H1 (cell line): ENCODE measurements around the gene DNAJA3. TPM values are rescaled to one million over a fixed set of nuclear protein-coding genes. Genes with fewer than 3 reads are reported as not detected.

Experiments used
- CTCF ChIA-PET: fragments of 300-600 bp; sonication (Branson Sonifier 250); formaldehyde crosslinking; loops from one replicate; lab custom pipeline; 2021; ENCODE audit not compliant: partially characterized antibody; lab: Charles Lee
- POLR2A ChIA-PET: fragments of 300-600 bp; sonication (Branson Sonifier 250); formaldehyde crosslinking; loops from one replicate; lab custom pipeline; 2021; ENCODE audit warnings: inconsistent platforms; ENCODE audit not compliant: partially characterized antibody; lab: Charles Lee
- DNase-seq, 2 experiments: peaks; one replicate each; pipeline versions ENCODE4 v3.0.0 to v3.0.0-alpha.2; 2010 to 2022; ENCODE audit warnings: low spot score in 2 of 2, low read depth in 1 of 2, mixed read lengths in 1 of 2
- FAIRE-seq: peaks from 2 replicates; lab custom pipeline; 2011; peaks lifted over from hg19 to GRCh38; lab: Jason Lieb, UNC
- H2AFZ ChIP-seq: 2 replicates; pipeline ENCODE4 v1.8.1; 2012; ENCODE audit warnings: low read length, inconsistent platforms
- H2AK5ac ChIP-seq: 2 replicates; pipeline ENCODE4 v1.6.1; 2013; ENCODE audit warnings: low read depth, low read length
- H2BK120ac ChIP-seq: replicated peaks from 2 replicates; pipeline ENCODE3; 2013; ENCODE audit warnings: low read depth, low read length, inconsistent platforms
- H2BK12ac ChIP-seq: 2 replicates; pipeline ENCODE4 v1.6.1; 2013; ENCODE audit warnings: low read depth, low read length
- H2BK15ac ChIP-seq: 2 replicates; pipeline ENCODE4 v1.6.1; 2013; ENCODE audit warnings: low read length
- H2BK20ac ChIP-seq: 2 replicates; pipeline ENCODE4 v1.6.1; 2013; ENCODE audit warnings: low read length
- H2BK5ac ChIP-seq: 2 replicates; pipeline ENCODE4 v1.6.1; 2013; ENCODE audit warnings: low read depth, low read length
- H3K14ac ChIP-seq: 2 replicates; pipeline ENCODE4 v1.6.1; 2013; ENCODE audit warnings: inconsistent platforms; ENCODE audit not compliant: insufficient read length
- H3K18ac ChIP-seq: 2 replicates; pipeline ENCODE4 v1.6.1; 2013; ENCODE audit warnings: low read length; ENCODE audit errors: extremely low read depth
- H3K23ac ChIP-seq: 2 replicates; pipeline ENCODE4 v1.6.1; 2013; ENCODE audit warnings: inconsistent platforms; ENCODE audit not compliant: insufficient read length
- H3K23me2 ChIP-seq: 2 replicates; pipeline ENCODE4 v1.6.1; 2013; ENCODE audit warnings: low read depth, low read length
- H3K27ac ChIP-seq: 2 replicates; pipeline ENCODE4 v1.6.1; 2011; ENCODE audit warnings: low read depth, low read length, inconsistent platforms
- H3K27me3 ChIP-seq, 4 experiments: replicated peaks in 1 of 4; 1 replicate in 1 of 4; 2 replicates in 3 of 4; pipeline versions ENCODE4 v1.6.1 to v1.8.1; 2011 to 2013; ENCODE audit warnings: low read length in 3 of 4, mild to moderate bottlenecking in 3 of 4, inconsistent platforms in 2 of 4, mixed read lengths in 2 of 4, moderate library complexity in 1 of 4; ENCODE audit not compliant: control insufficient read depth in 3 of 4, insufficient read depth in 3 of 4; ENCODE audit errors: extremely low read depth in 1 of 4
- H3K36me3 ChIP-seq, 4 experiments: 2 replicates each; pipeline versions ENCODE4 v1.6.1 to v1.8.1; 2011 to 2013; ENCODE audit warnings: mild to moderate bottlenecking in 4 of 4, low read length in 3 of 4, moderate library complexity in 2 of 4, control low read depth in 1 of 4, inconsistent platforms in 1 of 4; ENCODE audit not compliant: insufficient read depth in 4 of 4, control insufficient read depth in 2 of 4
- H3K4ac ChIP-seq: replicated peaks from 2 replicates; pipeline ENCODE3; 2013; ENCODE audit warnings: low read length, low read depth, mixed read lengths, inconsistent platforms; ENCODE audit not compliant: insufficient read length
- H3K4me1 ChIP-seq, 4 experiments: replicated peaks in 1 of 4; 1 replicate in 1 of 4; 2 replicates in 3 of 4; pipeline versions ENCODE4 v1.6.1 to v1.8.1; 2011 to 2013; ENCODE audit warnings: low read length in 3 of 4, inconsistent platforms in 2 of 4, mixed read lengths in 1 of 4; ENCODE audit not compliant: insufficient read depth in 4 of 4, control insufficient read depth in 3 of 4
- H3K4me2 ChIP-seq, 2 experiments: 2 replicates each; pipeline versions ENCODE4 v1.6.1 to v1.8.1; 2011 to 2013; ENCODE audit warnings: low read depth in 2 of 2, low read length in 2 of 2, control low read depth in 1 of 2, inconsistent platforms in 1 of 2, mild to moderate bottlenecking in 1 of 2; ENCODE audit not compliant: insufficient read depth in 1 of 2
- H3K4me3 ChIP-seq, 4 experiments: fragments of 200-600, 300-600 bp in 1 of 4; sonication (generic), shearing (Covaris generic), sonication (Bioruptor Twin) in 1 of 4; 2 replicates each; pipeline versions ENCODE4 v1.5.1 to v1.8.1; 2011 to 2016; ENCODE audit warnings: low read length in 4 of 4, low read depth in 3 of 4, control low read depth in 2 of 4, inconsistent platforms in 2 of 4, mild to moderate bottlenecking in 2 of 4, mixed read lengths in 1 of 4, moderate library complexity in 1 of 4; ENCODE audit not compliant: insufficient read depth in 2 of 4; ENCODE audit errors: extremely low read depth in 1 of 4
- H3K56ac ChIP-seq: replicated peaks from 2 replicates; pipeline ENCODE3; 2013; ENCODE audit warnings: low read depth, mild to moderate bottlenecking, mixed read lengths, low read length, inconsistent platforms; ENCODE audit not compliant: insufficient read length
- H3K79me1 ChIP-seq: 2 replicates; pipeline ENCODE4 v1.6.1; 2013; ENCODE audit warnings: low read depth, low read length, control low read depth
- H3K79me2 ChIP-seq, 2 experiments: 2 replicates each; pipeline versions ENCODE4 v1.6.1 to v1.8.1; 2012 to 2013; ENCODE audit warnings: low read length in 2 of 2, mild to moderate bottlenecking in 2 of 2, inconsistent platforms in 1 of 2; ENCODE audit not compliant: insufficient read depth in 2 of 2, control insufficient read depth in 1 of 2
- H3K9ac ChIP-seq, 4 experiments: replicated peaks in 1 of 4; 1 replicate in 1 of 4; 2 replicates in 3 of 4; pipeline versions ENCODE4 v1.6.1 to v1.8.1; 2011 to 2013; ENCODE audit warnings: low read depth in 3 of 4, low read length in 3 of 4, control low read depth in 2 of 4, mild to moderate bottlenecking in 2 of 4, moderate library complexity in 2 of 4, inconsistent platforms in 1 of 4; ENCODE audit errors: extremely low read depth in 1 of 4
- H3K9me3 ChIP-seq, 2 experiments: 2 replicates each; pipeline versions ENCODE4 v1.6.1 to v1.8.1; 2012 to 2013; ENCODE audit warnings: mild to moderate bottlenecking in 2 of 2, moderate library complexity in 2 of 2, control low read depth in 1 of 2, inconsistent platforms in 1 of 2, low read depth in 1 of 2, low read length in 1 of 2, mixed read lengths in 1 of 2; ENCODE audit not compliant: insufficient read depth in 2 of 2
- H4K20me1 ChIP-seq, 2 experiments: replicated peaks in 1 of 2; 2 replicates each; pipeline versions ENCODE3 to v1.8.1; 2011 to 2013; ENCODE audit warnings: inconsistent platforms in 2 of 2, low read length in 2 of 2, mild to moderate bottlenecking in 1 of 2; ENCODE audit not compliant: insufficient read depth in 2 of 2, control insufficient read depth in 1 of 2
- H4K5ac ChIP-seq: 2 replicates; pipeline ENCODE4 v1.6.1; 2013; ENCODE audit warnings: low read length, low read depth, mixed read lengths, inconsistent platforms; ENCODE audit not compliant: insufficient read length
- H4K8ac ChIP-seq: 2 replicates; pipeline ENCODE4 v1.8.0; 2013; ENCODE audit warnings: mild to moderate bottlenecking, moderate library complexity, low read length, inconsistent platforms; ENCODE audit not compliant: insufficient read depth; ENCODE audit errors: extremely low read depth
- H4K91ac ChIP-seq: replicated peaks from 2 replicates; pipeline ENCODE3; 2013; ENCODE audit warnings: low read length, mixed read lengths, inconsistent platforms; ENCODE audit not compliant: insufficient read length
- CHD1 ChIP-seq: IDR thresholded peaks from 2 replicates; pipeline ENCODE4 v1.6.1; 2012; ENCODE audit warnings: low read depth, low read length, improper control_type of control experiment
- CTBP2 ChIP-seq: IDR thresholded peaks from 2 replicates; pipeline ENCODE4 v1.7.0; 2011; ENCODE audit warnings: borderline replicate concordance, mild to moderate bottlenecking, moderate library complexity, mixed read lengths, low read length; ENCODE audit not compliant: insufficient read depth, insufficient read length
- FOSL1 ChIP-seq: IDR thresholded peaks from 2 replicates; pipeline ENCODE4 v1.6.1; 2011; ENCODE audit warnings: mild to moderate bottlenecking, low read depth, low read length, moderate library complexity; ENCODE audit not compliant: insufficient read depth
- JUND ChIP-seq: IDR thresholded peaks from 2 replicates; pipeline ENCODE4 v1.6.1; 2011; ENCODE audit warnings: mild to moderate bottlenecking, improper control_type of control experiment, low read length
- KDM4A ChIP-seq: IDR thresholded peaks from one replicate; pipeline ENCODE4 v1.7.1; 2012; ENCODE audit warnings: low read depth, mild to moderate bottlenecking, moderate library complexity, low read length, inconsistent platforms; ENCODE audit not compliant: severe bottlenecking
- RNF2 ChIP-seq: fragments of 200-900, 300-1000 bp; sonication (generic); IDR thresholded peaks from 2 replicates; pipeline ENCODE4 v1.7.1; 2016; ENCODE audit warnings: borderline replicate concordance, low read depth, mild to moderate bottlenecking, antibody characterized with exemption, low read length; ENCODE audit not compliant: poor library complexity, severe bottlenecking; ENCODE audit errors: missing control alignments
- SAP30 ChIP-seq: fragments of 300-600 bp; sonication (generic); IDR thresholded peaks from 2 replicates; pipeline ENCODE4 v1.7.1; 2012; ENCODE audit warnings: low read length, moderate library complexity, mild to moderate bottlenecking, inconsistent platforms; ENCODE audit not compliant: insufficient read depth, insufficient replicate concordance
- SRF ChIP-seq: IDR thresholded peaks from 2 replicates; pipeline ENCODE4 v1.6.1; 2011; ENCODE audit warnings: mild to moderate bottlenecking, low read depth, low read length, moderate library complexity
- TAF7 ChIP-seq: optimal IDR thresholded peaks from 2 replicates; pipeline ENCODE3; 2011; ENCODE audit warnings: low read depth, mild to moderate bottlenecking, inconsistent platforms, low read length, moderate library complexity, borderline replicate concordance
- TCF12 ChIP-seq: IDR thresholded peaks from 2 replicates; pipeline ENCODE4 v1.6.1; 2011; ENCODE audit warnings: low read depth, mild to moderate bottlenecking, low read length
- WGBS, 2 experiments: shearing (Covaris generic) in 1 of 2; methylation state at CpG; one replicate each; pipeline versions ENCODE4 v1.1.6 to v1.1.7; 2013 to 2015; ENCODE audit warnings: low lambda C conversion rate in 2 of 2, mixed read lengths in 2 of 2, inconsistent platforms in 1 of 2, low coverage in 1 of 2, missing lambda C conversion rate in 1 of 2; ENCODE audit not compliant: insufficient replicate concordance in 2 of 2, insufficient coverage in 1 of 2, insufficient read length in 1 of 2; ENCODE audit errors: extremely low coverage in 1 of 2, missing lambda C conversion rate in 1 of 2; 5-methylcytosine and 5-hydroxymethylcytosine counted together
- polyA plus RNA-seq, 7 experiments: library from polyadenylated mRNA; depleted of rRNA in 3 of 7; stranded (reverse) in 5 of 7; unstranded in 2 of 7; fragments of >200 nt in 5 of 7; fragments of 200-250 nt in 2 of 7; gene quantifications; 1 replicate in 5 of 7; 2 replicates in 1 of 7; 4 replicates in 1 of 7; pipeline versions ENCODE4 v1.2.1 to v1.2.3, GENCODE V29; 2011 to 2013; ENCODE audit warnings: missing spikeins in 2 of 7, mixed read lengths in 2 of 7
- total RNA-seq: library from RNA; stranded (reverse); fragmentation: NEBNext Ultra II Directional; extraction: Animal tissue kit (Norgen Biotek cat#: 25700); gene quantifications from 2 replicates; pipeline ENCODE4 v1.2.1, GENCODE V29; 2021

DNAJA3 gene
- total and polyA plus RNA-seq, 2 of the 8 experiments (the other 6 are each of a cell fraction or from before 2014, with no cell fraction given): 37.3 to 59.1 TPM

GRCh38 chr16:4385789-4386450 is 39.7 kb upstream of the DNAJA3 start:
- Histone ChIP-seq H2BK12ac (no peak overlapping the region), H3K9me3 (no peaks in the 10 kb centered on the region), H3K79me2 (no peaks in the 10 kb centered on the region), H3K23ac (no peak overlapping the region), H3K4me1 (peaks cover 0 to 26% (median 23%) of the 10 kb centered on the region in 4 experiments; a peak in 6 of 7 replicates), H2BK15ac (no peak overlapping the region), H2BK120ac (no peak overlapping the region), H3K9ac (no peak overlapping the region), H4K91ac (no peak overlapping the region), H2AFZ (no peak overlapping the region), H3K4ac (no peak overlapping the region), H4K5ac (no peak overlapping the region), H3K36me3 (peaks cover 0 to 17% (median 2%) of the 10 kb centered on the region in 4 experiments; a peak in 4 of 8 replicates), H3K4me3 (no peak overlapping the region), H3K14ac (no peak overlapping the region), H3K27ac (no peak overlapping the region), H3K23me2 (no peaks in the 10 kb centered on the region), H3K4me2 (no peak overlapping the region), H2AK5ac (no peak overlapping the region), H3K79me1 (no peaks in the 10 kb centered on the region), H2BK5ac (no peak overlapping the region; the same call in 1 of the 2 replicates), H3K27me3 (no peaks in the 10 kb centered on the region), H2BK20ac (no peak overlapping the region), H4K8ac (no peak overlapping the region), H3K56ac (no peak overlapping the region), H3K18ac (no peak overlapping the region), H4K20me1 (peaks cover 3 to 14% of the 10 kb centered on the region in 2 experiments)
- ChIA-PET CTCF (interaction anchor here (0.6 to 24.8 kb wide), 10 partner anchors 10 to 1202 kb away, joined by 3 to 659 read pairs (median 4); no protein-coding TSS in a partner anchor), POLR2A (interaction anchor here (0.7 to 11.9 kb wide), 3 partner anchors 8 to 114 kb away, joined by 3 to 223 read pairs (median 4); no protein-coding TSS in a partner anchor)
- 86% methylated on average over 9 of the region's 11 CpGs; no CpG with 5 or more reads in 1 of the 2 experiments for WGBS, 2 experiments
- DNase-seq (no peak), FAIRE-seq (no peak)
- no peak for TF ChIP-seq RNF2
- TF ChIP-seq JUND: no peak
- no peak for TF ChIP-seq CHD1
- TF ChIP-seq KDM4A: no peak
- no peak for TF ChIP-seq TAF7
- TF ChIP-seq TCF12: no peak
- TF ChIP-seq SRF: no peak
- TF ChIP-seq CTBP2: no peak
- no peak for TF ChIP-seq SAP30
- TF ChIP-seq FOSL1: no peak
